GM19099 (cell line): ENCODE data around the gene KXD1.

ENCODE experiments used
- POLR2A ChIP-seq: IDR thresholded peaks from 3 replicates; pipeline ENCODE4 v1.6.1; 2011; ENCODE audit warnings: low read depth; ENCODE audit not compliant: insufficient read length; ENCODE audit errors: extremely low read depth

KXD1 gene

GRCh38 chr19:18558202-18558555, 509 bp downstream of the KXD1 start:
- TF ChIP-seq POLR2A, result no peak

GRCh38 chr19:18558604-18559003, 934 bp downstream of the KXD1 start:
- no peak for TF ChIP-seq POLR2A

GRCh38 chr19:18559685-18560084, 2.0 kb downstream of the KXD1 start:
- TF ChIP-seq POLR2A, result no peak

- TF ChIP-seq POLR2A, result no peak
Observed at GRCh38 chr19:18562086-18562485, 4.4 kb downstream of the KXD1 start.

GRCh38 chr19:18566953-18567352, 9.3 kb downstream of the KXD1 start:
- TF ChIP-seq POLR2A, result no peak

GRCh38 chr19:18568367-18568766, 10.7 kb downstream of the KXD1 start:
- no peak for TF ChIP-seq POLR2A

GRCh38 chr19:18571564-18572344, 14.1 kb downstream of the KXD1 start, which contains the start of gene UBA52:
Gene UBA52 (plus strand): TSS chr19:18571857. CDS start chr19:18573301, 1,444 bp downstream.
- TF ChIP-seq POLR2A, result peak; percentile 97

GRCh38 chr19:18574691-18575291, 17.1 kb downstream of the KXD1 start:
- no peak for TF ChIP-seq POLR2A

GRCh38 chr19:18576383-18576782, 18.7 kb downstream of the KXD1 start:
- TF ChIP-seq POLR2A, result no peak

- TF ChIP-seq POLR2A, result no peak
Observed at GRCh38 chr19:18577365-18577914, 19.8 kb downstream of the KXD1 start.

- TF ChIP-seq POLR2A, result no peak
Observed at GRCh38 chr19:18580311-18580710, 22.6 kb downstream of the KXD1 start.

- no peak for TF ChIP-seq POLR2A
Observed at GRCh38 chr19:18586306-18586705, 28.6 kb downstream of the KXD1 start.

- no peak for TF ChIP-seq POLR2A
Observed at GRCh38 chr19:18587561-18587960, 29.9 kb downstream of the KXD1 start.

- TF ChIP-seq POLR2A, result no peak
Observed at GRCh38 chr19:18587962-18588610, 30.4 kb downstream of the KXD1 start.

- TF ChIP-seq POLR2A, result peak; percentile 93
Observed at GRCh38 chr19:18588611-18589379, 31.1 kb downstream of the KXD1 start, which contains the start of gene REX1BD. Gene REX1BD (plus strand): TSS chr19:18588798. CDS start chr19:18588802, 4 bp downstream.
